ENCODE measurements around the gene COL6A2.
"Not testable (repeated sequence)": the region's sequence is repeated elsewhere in the genome, so short reads cannot be mapped to it uniquely, and the experiment has no call there.

Gene COL6A2

DNA sequence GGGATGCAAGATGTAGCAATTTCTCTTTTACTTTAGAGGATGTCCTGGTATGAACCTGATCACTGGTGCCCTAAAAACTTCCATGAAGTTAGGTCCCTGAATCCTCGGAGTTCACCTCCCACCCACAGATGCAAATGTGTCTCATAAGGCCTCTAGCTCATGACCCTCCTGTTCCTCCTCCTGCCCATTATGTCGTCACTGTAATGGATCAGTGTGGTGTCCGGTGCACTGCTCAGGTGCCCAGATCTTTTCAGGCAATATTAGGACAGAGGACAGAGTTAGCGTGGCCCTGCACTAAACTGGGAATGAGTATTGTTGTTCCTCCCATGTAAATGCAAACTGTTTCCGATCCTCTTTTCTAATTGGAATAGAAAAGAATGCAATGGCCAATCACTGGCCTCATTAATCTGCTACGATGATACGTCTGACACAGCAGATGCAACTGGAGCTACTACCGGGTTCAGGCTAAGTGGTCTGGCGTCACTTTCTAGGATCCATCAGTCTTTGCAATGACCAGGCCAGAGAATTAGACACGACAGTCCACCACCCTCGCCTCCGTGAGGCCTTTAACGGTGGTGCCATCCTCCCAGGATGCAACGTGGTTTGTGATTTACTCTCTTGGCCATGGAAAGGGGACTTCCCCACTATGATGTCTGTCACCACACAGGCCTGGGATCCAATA is 3.4 kb upstream of the COL6A2 start:
- DNase-seq (ENCODE audit: low spot score) = no peak

GRCh38 chr21:46095083-46095719 is 2.7 kb upstream of the COL6A2 start:
- no peak for DNase-seq (ENCODE audit: low spot score)

DNA sequence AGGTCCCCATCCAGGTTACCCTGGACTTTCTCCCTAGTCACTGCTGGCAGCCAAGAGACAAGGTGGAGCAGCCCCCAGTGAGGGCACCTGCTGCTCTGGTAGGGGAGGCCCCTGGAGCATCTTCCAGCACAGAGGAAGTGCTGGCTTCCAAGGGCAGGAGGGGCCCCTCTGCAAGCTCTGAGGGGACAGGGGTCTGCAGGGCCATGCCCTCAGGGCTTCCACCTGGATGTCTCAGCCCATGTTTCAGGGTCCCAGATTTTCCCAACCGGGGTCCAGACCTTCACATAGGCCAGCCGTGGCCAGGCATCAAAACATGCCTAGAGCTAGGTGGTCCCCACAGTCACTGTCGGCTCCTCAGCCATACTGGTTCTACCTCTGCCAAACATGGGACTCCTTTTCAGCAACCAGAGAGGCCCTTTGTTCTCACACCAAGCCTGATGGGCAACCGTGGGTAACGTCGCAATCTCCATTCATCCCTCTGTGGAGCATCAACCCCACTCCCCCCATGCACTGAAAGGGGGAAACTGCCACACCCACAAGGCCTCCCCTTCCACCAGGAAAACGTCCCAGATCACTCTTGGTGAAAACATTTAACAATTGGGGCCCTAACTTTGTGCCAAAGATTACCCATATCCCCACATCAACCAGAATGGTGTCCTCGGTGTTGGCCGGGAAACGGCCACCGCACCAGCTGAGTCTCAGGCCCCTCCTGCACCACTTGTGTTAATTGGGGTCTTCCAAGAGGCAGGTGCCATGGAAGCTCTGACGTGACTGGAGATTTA is 1.9 kb upstream of the COL6A2 start:
- DNase-seq (ENCODE audit: low spot score) = no peak

GRCh38 chr21:46096596-46097335 is 1.1 kb upstream of the COL6A2 start:
- no peak for DNase-seq (ENCODE audit: low spot score)

DNA sequence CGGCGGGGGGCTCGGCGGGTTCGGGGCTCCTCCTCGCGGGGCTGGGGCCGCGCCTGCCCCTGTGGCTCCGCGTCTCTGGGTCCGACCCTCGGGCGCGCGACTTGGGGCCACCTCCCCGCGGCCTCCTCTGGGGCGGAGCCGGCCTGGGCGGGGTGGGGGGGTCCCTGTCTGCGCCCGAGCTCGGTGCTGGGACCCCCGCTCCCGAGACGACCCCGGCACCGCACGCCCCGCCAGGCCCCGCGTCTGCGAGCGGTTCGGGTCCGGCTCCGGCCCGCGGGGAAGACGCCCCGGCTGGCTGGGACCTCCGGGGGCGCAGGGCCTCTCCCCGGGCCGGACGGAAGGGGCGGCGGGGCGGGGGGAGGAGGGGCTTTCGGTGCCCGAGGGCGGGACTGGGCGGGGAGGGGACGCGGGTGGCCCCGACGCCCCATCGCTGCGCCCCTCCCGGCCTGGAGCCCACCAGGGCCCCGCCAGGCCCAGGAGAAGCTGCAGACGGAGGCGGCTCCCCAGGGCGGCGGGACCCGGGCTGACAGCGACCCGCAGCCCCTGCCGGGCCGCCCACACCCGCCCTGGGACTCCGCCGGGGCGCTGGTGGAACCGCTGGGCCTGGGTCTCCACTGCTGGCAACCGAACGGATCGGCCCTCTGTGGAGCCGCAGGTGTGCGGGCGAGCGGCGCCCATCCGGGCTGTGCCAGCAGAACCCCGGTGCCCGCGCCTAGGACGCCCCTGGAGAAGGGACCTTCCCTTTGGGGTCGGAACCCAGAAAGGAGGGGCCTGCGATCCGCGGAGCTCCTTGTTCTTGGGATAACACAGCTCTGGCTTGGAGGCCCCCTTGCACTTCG is 610 bp downstream of the COL6A2 start:
- peak; percentile 69 for DNase-seq (ENCODE audit: low spot score)

GRCh38 chr21:46099476-46099875 is 1.6 kb downstream of the COL6A2 start:
- DNase-seq (ENCODE audit: low spot score) = peak; percentile 55

- DNase-seq (ENCODE audit: low spot score) = no peak
Observed at GRCh38 chr21:46100020-46100419, 2.1 kb downstream of the COL6A2 start.

- DNase-seq (ENCODE audit: low spot score) = peak; percentile 55
Observed at GRCh38 chr21:46100426-46100825, 2.5 kb downstream of the COL6A2 start.

DNA sequence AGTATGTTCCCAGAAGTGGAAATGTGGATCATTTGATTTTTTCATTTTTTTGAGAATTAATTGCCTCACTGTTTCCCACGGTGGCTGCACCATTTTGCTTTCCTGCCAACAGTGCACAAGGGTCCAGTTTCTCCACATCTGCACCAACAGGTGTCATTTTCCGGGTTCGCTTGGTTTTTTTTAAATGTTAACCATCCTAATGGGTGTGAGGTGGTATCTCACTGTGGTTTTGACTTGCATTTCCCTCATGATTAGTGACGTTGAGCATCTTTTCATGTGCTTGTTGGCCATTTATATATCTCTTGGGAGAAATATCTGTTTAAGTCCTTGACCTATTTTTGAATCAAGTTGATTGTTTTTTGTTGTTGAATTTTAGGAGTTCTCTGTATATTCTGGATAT is 3.0 kb downstream of the COL6A2 start:
- no peak for DNase-seq (ENCODE audit: low spot score)

DNA sequence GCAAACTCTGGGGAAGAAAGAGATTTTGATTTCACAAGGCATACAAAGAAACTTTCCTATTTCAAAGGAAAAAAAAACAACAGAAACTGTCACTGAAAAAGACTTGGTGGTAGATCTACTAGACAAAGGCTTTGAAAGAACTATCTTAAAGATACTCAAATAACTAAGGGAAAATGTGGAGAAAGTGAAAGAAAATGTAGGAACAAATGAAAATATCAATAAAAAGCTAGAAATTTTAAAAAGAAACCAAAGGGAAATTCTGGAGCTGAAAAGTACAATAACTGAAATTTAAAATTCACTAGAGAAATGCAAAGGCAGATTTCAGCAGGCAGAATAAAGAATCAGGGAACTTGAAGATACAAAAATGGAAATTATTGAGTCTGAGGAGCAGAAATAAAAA is 6.2 kb downstream of the COL6A2 start:
- DNase-seq (ENCODE audit: low spot score) = no peak

- not testable (repeated sequence) for DNase-seq (ENCODE audit: low spot score)
Observed at GRCh38 chr21:46107376-46107775, 9.5 kb downstream of the COL6A2 start.

DNA sequence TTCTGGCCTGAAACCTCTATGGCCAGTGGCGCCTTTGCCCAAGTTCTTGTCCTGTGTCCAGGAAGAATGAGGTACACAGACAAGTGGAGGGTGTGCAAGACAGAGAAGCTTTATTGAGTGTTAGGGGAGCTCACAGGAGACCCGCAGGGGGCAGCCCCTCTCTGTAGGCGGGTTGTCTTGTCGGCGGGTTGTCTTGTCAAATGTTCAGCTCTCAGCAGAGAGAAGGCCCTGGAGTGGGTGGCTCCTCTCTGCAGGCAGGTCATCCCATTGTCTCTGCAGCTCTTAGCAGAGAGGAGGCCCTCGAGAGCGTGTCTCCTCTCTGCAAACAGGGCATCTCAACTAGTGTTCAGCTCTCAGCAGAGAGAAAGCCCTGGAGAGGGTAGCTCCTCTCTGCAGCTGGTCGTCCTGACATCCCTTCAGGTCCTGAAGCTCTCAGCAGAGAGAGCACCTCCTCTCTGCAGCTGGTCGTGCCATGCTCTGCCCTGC is 11.0 kb downstream of the COL6A2 start:
- DNase-seq (ENCODE audit: low spot score) = no peak

DNA sequence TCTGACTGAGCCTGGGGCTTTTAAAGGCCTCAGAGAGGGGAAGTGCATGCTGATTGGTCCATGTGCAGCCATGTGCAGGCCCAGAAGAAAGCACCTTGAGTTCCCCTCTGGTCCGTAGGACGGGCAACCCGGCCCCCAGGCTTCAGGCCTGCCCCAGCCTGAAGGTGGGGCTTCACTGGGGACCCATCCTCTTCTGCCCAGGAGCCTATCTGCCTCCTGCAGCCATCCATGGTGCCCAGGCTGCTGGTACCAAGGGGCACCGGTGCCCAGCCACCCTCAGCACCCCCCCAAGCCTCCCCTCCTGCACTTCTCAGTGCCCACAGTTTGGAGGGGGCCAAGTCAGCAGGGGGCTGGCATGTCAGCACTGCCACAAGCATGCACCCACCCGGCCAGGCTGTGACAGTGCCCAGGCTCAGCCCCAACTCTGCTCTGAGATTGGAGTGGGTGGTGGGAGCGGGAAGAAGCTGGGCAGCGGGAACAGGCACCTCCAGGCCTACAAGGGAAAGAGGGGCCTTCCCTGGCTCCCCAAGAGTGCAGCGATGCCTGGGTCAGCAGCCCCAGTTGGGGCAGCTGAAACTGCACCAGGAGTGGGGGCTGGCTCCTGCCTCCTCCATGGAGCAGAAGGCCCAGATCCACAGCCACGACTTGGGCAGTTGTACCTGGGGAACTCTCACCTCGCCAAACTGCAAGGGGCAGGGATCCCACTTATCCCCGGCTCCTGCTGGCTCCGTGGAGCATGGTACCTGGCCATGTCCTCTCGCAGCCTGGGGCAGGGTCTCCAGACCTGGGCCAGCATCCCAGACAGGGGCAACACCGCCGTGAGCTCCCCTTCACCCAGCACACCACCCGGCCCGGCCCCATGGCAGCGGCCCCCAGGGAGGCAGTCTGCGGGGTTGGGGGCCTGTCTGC is 11.7 kb downstream of the COL6A2 start:
- no peak for DNase-seq (ENCODE audit: low spot score)

GRCh38 chr21:46110499-46111192 is 12.7 kb downstream of the COL6A2 start:
- peak; percentile 56 for DNase-seq (ENCODE audit: low spot score)

GRCh38 chr21:46111193-46111571 is 13.3 kb downstream of the COL6A2 start:
- no peak for DNase-seq (ENCODE audit: low spot score)

GRCh38 chr21:46111857-46112724 is 14.2 kb downstream of the COL6A2 start:
- DNase-seq (ENCODE audit: low spot score) = no peak

GRCh38 chr21:46112725-46113215 is 14.9 kb downstream of the COL6A2 start:
- no peak for DNase-seq (ENCODE audit: low spot score)

DNA sequence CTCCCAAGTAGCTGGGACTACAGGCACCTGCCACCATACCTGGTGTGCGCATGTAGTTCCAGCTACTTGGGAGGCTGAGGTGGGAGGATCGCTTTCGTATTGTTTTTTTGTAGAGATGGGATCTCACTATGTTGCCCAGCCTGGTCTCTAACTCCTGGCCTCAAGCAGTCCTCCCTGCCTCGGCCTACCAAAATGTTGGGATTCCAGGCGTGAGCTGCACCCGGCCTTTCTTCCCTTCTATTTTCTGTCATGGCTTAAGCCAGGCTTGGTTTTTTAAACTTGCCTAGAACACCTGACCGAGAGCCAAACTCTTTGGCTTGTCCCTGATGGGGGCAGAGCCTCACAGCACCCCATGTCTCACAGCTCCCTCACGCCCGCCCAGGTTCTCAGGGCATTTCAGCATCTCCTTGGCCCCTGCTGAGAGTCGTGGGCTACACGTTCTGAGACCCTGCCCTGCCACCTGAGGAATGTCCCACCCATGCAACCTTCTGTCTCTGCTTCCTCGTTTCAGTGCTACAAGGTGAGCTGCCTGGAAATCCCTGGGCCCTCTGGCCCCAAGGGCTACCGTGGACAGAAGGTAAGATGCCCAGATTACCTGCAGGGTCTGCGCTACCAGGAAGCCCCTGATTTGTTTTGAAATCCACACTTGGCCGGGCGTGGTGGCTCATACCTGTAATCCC is 15.7 kb downstream of the COL6A2 start:
- no peak for DNase-seq (ENCODE audit: low spot score)
